ENCODE data around the gene TXNDC16. TPM values are rescaled to one million over a fixed set of nuclear protein-coding genes. Genes with fewer than 3 reads are reported as not detected.

The TXNDC16 gene
- total and polyA plus RNA-seq, 9 of the 15 experiments (the other 6 are each of a cell fraction or from before 2014, with no cell fraction given), result 1.8 to 6.2 (median 4.9) TPM

- 0 out of 2 replicates have a peak, but pooled peaks have one; percentile 18 for TF ChIP-seq SOX6 (IDR thresholded peaks at IDR 0.05)
- peak; percentile 66 for TF ChIP-seq MAX (CRISPR knock-in tag; IDR thresholded peaks at IDR 0.05)
- TF ChIP-seq SIN3A (IDR thresholded peaks at IDR 0.05; ENCODE audit: borderline replicate concordance in 2 of 2, control insufficient read depth in 1 of 2, low read depth in 2 of 2, low read length in 2 of 2), result peak; percentile 49 to 77; a peak in 2 of 4 replicates
- peak; percentile 50; the same call in 1 of the 2 replicates for TF ChIP-seq E2F1 (CRISPR knock-in tag; IDR thresholded peaks at IDR 0.05)
- peak; percentile 56 for TF ChIP-seq KDM5B (IDR thresholded peaks at IDR 0.05; ENCODE audit: insufficient replicate concordance, low read depth, low read length)
- TF ChIP-seq MEIS2 (IDR thresholded peaks at IDR 0.05; ENCODE audit: partially characterized antibody), result peak; percentile 55
- peak; percentile 91 for TF ChIP-seq MBD2 (IDR thresholded peaks at IDR 0.05; ENCODE audit: borderline replicate concordance, low read depth)
- TF ChIP-seq ATF7 (IDR thresholded peaks at IDR 0.05), result peak; percentile 65; the same call in 1 of the 2 replicates
- TF ChIP-seq FOXK2 (conservative IDR thresholded peaks at IDR 0.05 in 1 of 2, IDR thresholded peaks at IDR 0.05 in 1 of 2; ENCODE audit: low read depth in 2 of 2), result peak in 1 of 2 experiments; percentile 64; a peak in 2 of 4 replicates
- TF ChIP-seq NKRF (IDR thresholded peaks at IDR 0.05; ENCODE audit: borderline replicate concordance), result peak; percentile 20; the same call in 1 of the 2 replicates
- TF ChIP-seq CXXC5 (CRISPR knock-in tag; IDR thresholded peaks at IDR 0.05), result peak; percentile 65
- TF ChIP-seq POLR2B (IDR thresholded peaks at IDR 0.05; ENCODE audit: low read depth, partially characterized antibody), result peak; percentile 78
- peak; percentile 16; the same call in 1 of the 2 replicates for TF ChIP-seq E2F4 (CRISPR knock-in tag; IDR thresholded peaks at IDR 0.05; ENCODE audit: low read depth)
- peak; percentile 75 for TF ChIP-seq CHD2 (IDR thresholded peaks at IDR 0.05; ENCODE audit: low read depth, low read length)
- no peak for TF ChIP-seq FOXP4 (CRISPR knock-in tag; IDR thresholded peaks at IDR 0.05; ENCODE audit: borderline replicate concordance)
- no peak for TF ChIP-seq RBM17 (IDR thresholded peaks at IDR 0.05; ENCODE audit: borderline replicate concordance, low read depth, low read length)
Observed at GRCh38 chr14:52552063-52552988, at the start of gene TXNDC16, which contains the start of gene GPR137C (continued).

All from K562 (cell line).